ENCODE results near the gene CCDC117. TPM values are rescaled to one million over a fixed set of nuclear protein-coding genes. Genes with fewer than 3 reads are reported as not detected.
A peak's percentile ranks its signal among the peaks of the same experiment; 100 is the strongest.
"Not testable (repeated sequence)": the region's sequence is repeated elsewhere in the genome, so short reads cannot be mapped to it uniquely, and the experiment has no call there.

CCDC117 gene
- total RNA-seq, 1 donor from 2014 or later = 33.2 TPM

DNA sequence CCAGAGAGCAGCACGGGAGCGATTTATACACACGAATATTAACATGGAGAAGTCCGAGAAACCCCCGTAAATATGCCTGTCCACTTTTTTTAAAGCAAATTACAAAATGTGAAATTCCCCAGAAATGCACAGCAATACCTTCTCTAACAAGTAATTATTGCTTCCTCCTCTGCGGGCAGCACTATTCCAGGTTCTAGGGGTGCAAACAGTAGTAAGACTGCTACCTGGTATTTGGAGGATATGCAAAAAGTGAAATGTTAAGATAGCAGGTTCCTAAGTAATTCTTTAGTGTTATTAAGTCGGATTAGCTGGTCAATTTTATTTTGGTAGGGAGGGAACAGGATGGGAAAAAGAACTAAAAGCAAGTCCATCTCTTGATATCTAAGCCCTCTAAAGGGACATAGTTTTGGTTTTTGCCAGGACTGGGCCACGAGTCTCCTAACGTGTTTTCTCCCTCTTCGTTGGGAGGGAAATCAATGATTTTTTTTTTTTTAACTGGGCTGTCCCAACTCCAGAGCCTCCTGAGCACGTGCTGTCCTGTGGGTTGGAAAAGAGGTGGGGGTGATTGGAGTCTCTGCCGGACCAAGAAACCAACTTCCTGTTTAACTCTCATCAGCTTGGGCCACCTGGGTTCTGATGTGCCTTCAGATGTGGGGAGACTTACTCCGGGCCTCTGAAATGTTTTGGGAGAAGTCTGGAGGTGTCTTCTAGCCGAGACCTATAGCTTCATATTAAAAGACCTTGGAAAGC is 29.5 kb downstream of the CCDC117 start:
- no peak for DNase-seq (ENCODE audit: low spot score)

- DNase-seq (ENCODE audit: low spot score) = no peak
Observed at GRCh38 chr22:28802595-28803123, 30.2 kb downstream of the CCDC117 start.

DNA sequence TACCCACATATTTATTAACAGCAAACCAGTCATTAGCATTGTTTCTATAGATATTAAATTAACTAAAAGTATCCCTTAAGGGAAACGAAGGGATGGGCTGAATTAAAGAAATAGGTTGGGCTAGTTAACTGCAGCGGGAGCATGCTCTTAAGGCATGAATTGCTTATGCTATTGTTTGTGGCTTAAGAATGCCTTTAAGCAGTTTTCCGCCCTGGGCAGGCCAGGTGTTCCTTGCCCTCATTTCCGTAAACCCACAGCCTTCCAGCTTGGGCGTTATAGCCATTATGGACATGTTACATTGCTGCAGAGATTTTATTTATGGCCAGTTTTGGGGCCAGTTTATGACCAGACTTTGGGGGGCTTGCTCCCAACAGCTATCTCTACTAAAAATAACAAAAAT is 32.9 kb downstream of the CCDC117 start:
- not testable (repeated sequence) for DNase-seq (ENCODE audit: low spot score)

DNA sequence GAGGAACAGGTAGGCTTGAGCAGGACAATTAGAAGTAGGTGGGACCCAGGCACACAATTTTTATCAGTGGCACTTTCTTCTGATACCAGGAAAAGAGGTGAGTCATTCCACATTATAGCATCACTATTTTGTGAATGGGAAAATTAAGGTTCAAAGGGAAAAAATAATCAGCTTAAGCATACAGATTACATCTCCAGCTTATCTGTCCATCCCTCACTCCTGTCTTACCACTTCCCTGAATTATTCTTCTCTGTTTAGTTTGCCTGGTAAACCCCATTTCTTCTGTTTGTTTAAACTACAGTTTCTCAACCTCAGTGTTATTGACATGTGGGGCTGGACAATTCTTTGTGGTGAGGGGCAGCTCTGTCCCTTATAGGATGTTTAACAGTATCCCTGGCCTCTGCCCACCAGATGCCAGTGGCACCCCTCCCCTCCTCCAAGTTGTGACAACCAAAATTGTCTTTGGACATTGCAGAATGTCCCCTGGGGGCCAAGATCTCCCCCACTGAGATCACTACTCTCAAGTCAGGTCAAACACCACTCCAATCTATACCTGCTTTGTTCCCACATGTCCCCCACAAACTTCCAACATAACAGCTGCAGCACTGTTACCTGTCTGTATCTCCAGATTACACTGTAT is 36.3 kb downstream of the CCDC117 start:
- no peak for DNase-seq (ENCODE audit: low spot score)

GRCh38 chr22:28810821-28811491 is 38.5 kb downstream of the CCDC117 start:
- peak; percentile 43 for DNase-seq (ENCODE audit: low spot score)

- DNase-seq (ENCODE audit: low spot score) = peak; percentile 65
Observed at GRCh38 chr22:28812516-28812915, 40.0 kb downstream of the CCDC117 start.

GRCh38 chr22:28813772-28814518 is 41.5 kb downstream of the CCDC117 start:
- DNase-seq (ENCODE audit: low spot score) = no peak

- no peak for DNase-seq (ENCODE audit: low spot score)
Observed at GRCh38 chr22:28815111-28815510, 42.6 kb downstream of the CCDC117 start.

- DNase-seq (ENCODE audit: low spot score) = no peak
Observed at GRCh38 chr22:28815729-28816128, 43.2 kb downstream of the CCDC117 start.

GRCh38 chr22:28817064-28817463 is 44.6 kb downstream of the CCDC117 start:
- no peak for DNase-seq (ENCODE audit: low spot score)

- DNase-seq (ENCODE audit: low spot score) = peak; percentile 54
Observed at GRCh38 chr22:28817919-28818859, 45.7 kb downstream of the CCDC117 start.

- DNase-seq (ENCODE audit: low spot score) = no peak
Observed at GRCh38 chr22:28819253-28820096, 47.0 kb downstream of the CCDC117 start.

DNA sequence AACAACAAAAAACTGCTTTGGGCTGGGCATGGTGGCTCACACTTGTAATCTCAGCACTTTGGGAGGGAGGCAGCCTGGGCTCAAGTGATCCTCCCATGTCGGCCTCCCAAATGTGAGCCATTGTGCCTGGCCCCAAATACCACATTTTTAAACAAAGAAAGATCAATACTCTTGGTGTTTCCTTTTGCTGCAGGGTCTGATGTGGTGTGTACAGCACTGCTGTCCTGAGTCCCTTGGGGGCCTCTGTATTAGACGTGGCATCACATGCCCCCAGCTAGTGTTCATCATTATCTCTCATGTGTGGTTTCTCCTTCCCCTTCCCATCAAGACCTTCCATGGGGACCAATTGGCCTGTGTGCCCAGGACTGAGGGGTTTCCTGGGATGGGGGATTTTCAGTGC is 48.4 kb downstream of the CCDC117 start:
- DNase-seq (ENCODE audit: low spot score) = no peak

GRCh38 chr22:28821452-28821851 is 49.0 kb downstream of the CCDC117 start:
- no peak for DNase-seq (ENCODE audit: low spot score)

DNA sequence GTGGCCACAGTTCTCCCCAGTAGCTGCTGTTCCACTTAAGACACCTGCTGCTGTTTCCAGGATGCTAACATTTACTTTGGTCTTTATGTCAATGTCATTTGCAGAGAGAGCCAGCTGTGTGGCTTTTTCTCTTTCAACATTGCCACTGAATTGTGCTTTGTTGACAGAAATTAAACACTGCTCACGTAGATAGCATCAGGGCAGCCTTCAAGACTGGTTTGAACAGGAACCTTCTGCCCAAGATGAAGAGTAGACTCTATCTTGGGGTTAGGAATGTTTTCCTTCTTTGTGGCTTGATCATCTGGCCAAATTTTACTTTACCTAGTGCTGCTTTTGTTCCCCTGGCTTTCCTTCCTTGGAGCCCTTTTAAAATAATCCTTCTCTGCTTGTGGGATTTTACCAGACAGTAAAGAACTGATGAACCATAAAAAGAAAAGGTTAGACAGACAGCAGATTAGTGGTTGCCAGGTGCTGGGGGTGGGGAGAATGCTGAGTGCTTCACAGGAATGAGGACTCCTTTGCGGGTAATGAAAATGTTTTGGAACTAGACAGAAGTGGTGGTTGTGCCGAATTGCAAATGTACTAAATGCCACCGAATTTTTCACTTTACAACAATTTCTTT is 50.5 kb downstream of the CCDC117 start:
- no peak for DNase-seq (ENCODE audit: low spot score)

- not testable (repeated sequence) for DNase-seq (ENCODE audit: low spot score)
Observed at GRCh38 chr22:28824455-28824854, 52.0 kb downstream of the CCDC117 start.

GRCh38 chr22:28826430-28826829 is 53.9 kb downstream of the CCDC117 start:
- DNase-seq (ENCODE audit: low spot score) = not testable (repeated sequence)

GRCh38 chr22:28826921-28827320 is 54.4 kb downstream of the CCDC117 start:
- DNase-seq (ENCODE audit: low spot score) = no peak
